ENCODE data around the gene LTBP4.

LTBP4 gene

GRCh38 chr19:40601134-40601974 is at the start of gene LTBP4:
LTBP4 (plus strand) TSS chr19:40601369; CDS start chr19:40601388, 19 bp downstream.
- CTCF ChIA-PET, result interaction anchor here (1.2 to 4.4 kb wide), 8 partner anchors 15 to 297 kb away, joined by 3 to 27 read pairs (median 4); partner anchors contain the start of gene BLVRB
- POLR2A ChIA-PET, result no interaction called here
- no peak for DNase-seq (ENCODE audit: extremely low spot score)
- TF ChIP-seq CTCF (IDR thresholded peaks at IDR 0.05; ENCODE audit: control extremely low read depth, extremely low read depth, low read depth, missing control alignments), result peak; percentile 28

GRCh38 chr19:40552848-40553247 is 48.3 kb upstream of the LTBP4 start:
- no peak for TF ChIP-seq CTCF (IDR thresholded peaks at IDR 0.05; ENCODE audit: control extremely low read depth, extremely low read depth, low read depth, missing control alignments)
- no peak for DNase-seq (ENCODE audit: extremely low spot score)
- CTCF ChIA-PET, result interaction anchor here (0.5 to 1.6 kb wide), 2 partner anchors 24 to 47 kb away, joined by 3 read pairs; no protein-coding TSS in a partner anchor
- POLR2A ChIA-PET, result no interaction called here

- POLR2A ChIA-PET, result no interaction called here
- TF ChIP-seq CTCF (IDR thresholded peaks at IDR 0.05; ENCODE audit: control extremely low read depth, extremely low read depth, low read depth, missing control alignments), result no peak
- CTCF ChIA-PET, result interaction anchor here (1.5 to 2.3 kb wide), 3 partner anchors 13 to 45 kb away, joined by 3 to 6 read pairs (median 4); no protein-coding TSS in a partner anchor
- no peak for DNase-seq (ENCODE audit: extremely low spot score)
Observed at GRCh38 chr19:40553885-40554857, 47.0 kb upstream of the LTBP4 start.

GRCh38 chr19:40555978-40556689 is 45.0 kb upstream of the LTBP4 start:
- no peak for TF ChIP-seq CTCF (IDR thresholded peaks at IDR 0.05; ENCODE audit: control extremely low read depth, extremely low read depth, low read depth, missing control alignments)
- CTCF ChIA-PET, result interaction anchor here (1.2 to 3.5 kb wide), 7 partner anchors 8 to 78 kb away, joined by 3 to 11 read pairs (median 4); no protein-coding TSS in a partner anchor

GRCh38 chr19:40556953-40557530 is 44.1 kb upstream of the LTBP4 start:
- DNase-seq (ENCODE audit: extremely low spot score), result no peak
- no peak for TF ChIP-seq CTCF (IDR thresholded peaks at IDR 0.05; ENCODE audit: control extremely low read depth, extremely low read depth, low read depth, missing control alignments)
- ChIA-PET CTCF (interaction anchor here (1.2 to 3.5 kb wide), 4 partner anchors 8 to 46 kb away, joined by 3 to 11 read pairs (median 4); no protein-coding TSS in a partner anchor), POLR2A (no interaction called here)

More at GRCh38 chr19:40555978-40556689, 45.0 kb upstream of the LTBP4 start:
- no peak for DNase-seq (ENCODE audit: extremely low spot score)
- POLR2A ChIA-PET, result no interaction called here
